ENCODE measurements around the gene EXOSC9.

GRCh38 chr4:121851354-121851753 lies 50.2 kb downstream of the EXOSC9 start:
- TF ChIP-seq CTCF (conservative IDR thresholded peaks at IDR 0.05 in 1 of 2, IDR thresholded peaks at IDR 0.05 in 1 of 2; ENCODE audit: low read depth in 1 of 2, low read length in 2 of 2) = no peak
- no peak for TF ChIP-seq EZH2 (IDR thresholded peaks at IDR 0.05; ENCODE audit: low read length, missing control alignments)

Measured in fibroblast of lung (primary cell).